Activated CD4-positive, CD25-positive, alpha-beta regulatory T cell treated with anti-CD3 and anti-CD28 coated beads, Interleukin-2, amount 50 U/mL, for 72 hours (primary cell): ENCODE data around the gene RNASE1.
"Not testable (repeated sequence)": the region's sequence is repeated elsewhere in the genome, so short reads cannot be mapped to it uniquely, and the experiment has no call there.

ENCODE experiments used
- DNase-seq: peaks from one replicate; pipeline ENCODE4 v3.0.0; 2021

Gene RNASE1

DNA sequence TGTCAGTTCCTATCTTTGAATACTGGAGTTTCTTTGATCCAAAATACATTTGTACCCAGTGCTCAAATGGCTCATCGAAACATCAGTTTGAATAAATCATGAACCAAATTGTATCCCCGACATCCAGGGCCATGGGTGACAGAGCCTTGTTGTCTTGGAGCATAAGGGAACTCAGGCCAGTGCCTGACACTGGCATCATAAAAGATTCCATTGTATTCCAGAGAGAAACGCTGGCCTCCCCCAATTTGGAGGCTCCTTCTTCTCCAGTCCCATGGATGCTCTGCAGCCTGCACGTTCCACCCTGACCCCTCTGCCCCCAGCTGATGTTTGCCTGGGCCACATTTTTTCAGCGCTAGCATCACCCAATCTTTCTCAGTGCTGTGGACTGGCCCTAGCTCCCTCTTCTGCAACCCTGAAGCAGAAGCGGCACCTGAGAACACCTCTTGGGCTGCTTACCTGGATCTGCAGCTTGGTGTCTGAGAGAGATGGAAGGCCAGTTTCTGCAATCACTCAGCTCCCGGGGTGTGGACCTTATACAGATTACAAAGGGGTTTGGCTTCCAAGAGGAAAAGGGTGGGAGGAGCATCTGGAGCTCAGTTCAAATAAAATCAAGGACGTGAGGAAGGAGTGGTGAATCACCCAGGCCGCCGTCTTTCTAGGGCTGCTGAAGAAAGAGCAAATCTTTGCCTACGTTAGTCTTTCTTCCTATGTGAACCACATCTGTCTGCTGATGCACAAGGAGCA, at the start of gene RNASE1:
Gene RNASE1 (minus strand): TSS at position 504 of the 744 bp plus-strand sequence. CDS start 776 bp downstream, outside the sequence.
- DNase-seq = no peak

- no peak for DNase-seq
These were observed 46.4 kb upstream of the RNASE1 start for GRCh38 chr14:20848955-20849570.

DNA sequence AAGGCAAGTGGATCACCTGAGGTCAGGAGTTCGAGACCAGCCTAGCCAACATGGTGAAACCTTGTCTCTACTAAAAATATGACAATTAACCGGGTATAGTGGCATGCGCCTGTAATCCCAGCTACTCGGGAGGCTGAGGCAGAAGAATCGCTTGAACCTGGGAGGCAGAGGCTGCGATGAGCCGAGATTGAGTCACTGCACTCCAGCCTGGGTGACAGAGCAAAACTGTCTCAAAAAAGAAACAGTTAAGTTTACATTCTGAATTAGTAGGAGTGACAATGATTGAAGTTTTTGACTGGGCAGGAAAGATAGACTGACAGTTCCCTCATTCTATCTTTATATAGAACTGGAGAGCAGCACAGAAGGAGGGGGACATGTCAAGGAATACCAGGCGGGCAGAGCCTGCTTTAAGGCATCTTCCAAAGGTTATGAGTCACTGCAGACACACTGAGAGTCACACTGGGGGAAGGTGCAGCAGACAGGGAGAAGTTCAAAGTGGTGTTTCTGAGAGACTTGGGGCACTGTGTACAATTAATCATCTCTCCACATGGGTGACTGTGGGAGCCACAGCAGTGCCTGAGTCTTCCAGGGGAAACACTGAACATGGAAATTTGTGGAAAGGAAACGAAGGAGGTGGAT, 45.8 kb upstream of the RNASE1 start:
- no peak for DNase-seq

GRCh38 chr14:20846560-20846959, 43.9 kb upstream of the RNASE1 start:
- no peak for DNase-seq

- DNase-seq = no peak
These were observed 38.5 kb upstream of the RNASE1 start for GRCh38 chr14:20841096-20841495.

GRCh38 chr14:20837831-20838230, 35.2 kb upstream of the RNASE1 start:
- DNase-seq = no peak

DNA sequence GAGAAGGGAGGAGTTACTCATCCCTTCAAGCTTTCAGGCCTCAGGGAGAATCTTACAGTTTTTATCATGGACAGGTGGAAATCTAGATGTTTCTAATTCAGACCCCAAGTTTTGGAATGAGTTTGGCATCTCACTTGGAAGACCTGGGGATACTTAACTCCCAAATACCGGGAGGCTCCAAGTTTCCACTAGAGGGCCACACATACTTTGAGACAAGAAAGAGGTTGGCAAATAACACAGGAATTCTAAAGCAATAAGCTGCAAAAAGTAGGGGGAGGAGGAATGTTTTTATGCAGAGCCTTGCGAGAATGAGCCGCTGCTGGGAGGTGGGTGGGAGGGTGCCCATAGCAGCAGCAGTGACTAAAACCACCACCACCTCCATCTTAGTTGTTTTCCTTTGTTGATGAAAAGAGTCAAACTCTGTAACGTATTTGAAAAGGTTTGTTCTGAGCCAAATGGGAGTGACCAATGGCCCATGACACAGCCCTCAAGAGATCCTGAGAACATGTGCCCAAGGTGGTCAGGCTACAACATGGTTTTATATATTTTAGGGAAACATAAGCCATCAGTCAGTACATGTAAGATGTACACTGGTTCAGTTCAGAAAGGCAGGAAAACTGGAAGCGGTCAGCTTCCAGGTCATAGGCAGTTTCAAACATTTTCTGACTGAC, 34.2 kb upstream of the RNASE1 start:
- no peak for DNase-seq

GRCh38 chr14:20834899-20835298, 32.3 kb upstream of the RNASE1 start:
- DNase-seq = no peak

- no peak for DNase-seq
These were observed 28.2 kb upstream of the RNASE1 start for GRCh38 chr14:20830831-20831230.

- DNase-seq = not testable (repeated sequence)
These were observed 25.5 kb upstream of the RNASE1 start for GRCh38 chr14:20828024-20828694.

- no peak for DNase-seq
These were observed 24.7 kb upstream of the RNASE1 start for GRCh38 chr14:20827326-20827725.

GRCh38 chr14:20826666-20827065, 24.0 kb upstream of the RNASE1 start:
- not testable (repeated sequence) for DNase-seq

DNA sequence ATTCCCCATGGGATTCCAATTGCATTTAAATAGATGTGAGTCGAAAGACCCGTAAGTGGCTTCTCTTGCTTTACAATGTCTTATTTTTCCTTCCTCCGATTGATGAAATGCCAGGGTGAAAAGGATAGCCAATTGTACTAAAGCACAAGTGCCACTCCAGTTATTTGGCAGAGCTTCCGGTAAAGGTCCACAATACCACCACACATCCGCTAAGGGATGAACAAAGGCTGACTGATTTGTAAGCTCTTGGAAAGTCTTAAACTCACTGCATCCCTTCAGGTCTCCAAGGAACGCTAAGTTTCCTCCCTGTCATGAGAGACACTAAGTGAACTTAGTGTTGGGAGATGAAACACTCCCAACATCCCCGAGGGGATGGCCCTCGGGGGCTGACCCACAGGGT, 21.2 kb upstream of the RNASE1 start:
- DNase-seq = no peak

DNA sequence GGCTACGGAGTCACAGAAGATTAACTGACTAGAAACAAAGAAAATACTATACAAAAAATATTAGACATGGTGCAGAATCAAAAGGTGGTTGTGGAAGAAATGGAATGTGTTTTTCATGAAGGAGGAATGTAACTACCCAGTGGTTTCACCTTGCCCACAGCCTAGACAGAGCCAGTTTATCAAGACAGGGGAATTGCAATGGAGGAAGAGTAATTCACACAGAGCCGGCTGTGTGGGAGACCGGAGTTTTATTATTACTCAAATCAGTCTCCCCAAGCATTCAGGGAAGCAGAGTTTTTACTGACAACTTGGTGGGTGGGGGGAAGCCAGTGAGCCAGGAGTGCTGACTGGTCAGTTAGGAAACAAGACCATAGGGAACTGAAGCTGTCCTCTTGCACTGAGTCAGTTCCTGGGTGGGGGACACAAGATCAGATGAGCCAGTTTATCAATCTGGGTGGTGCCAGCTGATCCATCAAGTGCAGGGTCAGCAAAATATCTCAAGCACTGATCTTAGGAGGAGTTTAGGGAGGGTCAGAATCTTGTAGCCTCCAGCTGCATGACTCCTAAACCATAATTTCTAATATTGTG, 19.0 kb upstream of the RNASE1 start:
- not testable (repeated sequence) for DNase-seq

DNA sequence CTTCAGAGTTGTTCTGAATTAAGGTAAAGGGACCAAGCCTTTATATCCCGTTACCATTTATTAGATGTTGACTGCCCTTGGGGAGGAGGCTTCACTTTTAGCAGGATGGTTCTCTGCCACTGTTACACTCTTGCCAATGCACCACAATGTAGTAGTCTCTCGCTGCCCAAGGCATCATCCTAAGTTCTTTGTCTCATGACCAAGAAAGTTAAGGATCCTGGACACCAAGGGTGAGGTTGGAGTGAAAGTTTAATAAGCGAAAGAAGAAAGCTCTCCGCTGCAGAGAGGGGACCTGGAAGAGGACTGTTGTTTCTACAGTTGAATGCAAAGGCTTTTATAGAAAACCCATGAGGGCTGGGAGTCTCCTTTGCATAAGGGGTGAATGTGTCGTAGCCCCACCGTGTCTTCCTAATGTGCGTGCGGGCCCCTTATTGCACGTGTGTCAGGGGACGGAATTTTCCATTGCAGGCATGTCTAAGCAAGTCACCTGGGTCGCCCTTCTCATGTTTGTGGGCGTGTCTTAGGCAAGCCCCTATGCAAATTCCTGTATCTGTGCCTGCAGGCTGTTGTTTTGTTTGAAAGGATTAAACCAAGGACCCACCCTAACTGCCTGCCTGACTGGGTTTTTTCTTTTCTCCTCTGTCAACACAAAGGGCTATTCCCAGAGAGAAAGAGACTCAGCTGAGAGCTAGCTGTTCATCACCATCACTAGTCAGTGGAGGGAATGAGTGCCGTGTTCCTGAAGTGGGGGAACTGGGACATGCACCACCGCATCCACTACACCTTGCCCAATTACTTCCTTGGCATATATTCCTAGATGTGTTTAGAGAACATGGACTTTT, 17.6 kb upstream of the RNASE1 start:
- no peak for DNase-seq

GRCh38 chr14:20818861-20819260, 16.2 kb upstream of the RNASE1 start:
- DNase-seq = no peak

- DNase-seq = not testable (repeated sequence)
These were observed 13.3 kb upstream of the RNASE1 start for GRCh38 chr14:20815946-20816345.

DNA sequence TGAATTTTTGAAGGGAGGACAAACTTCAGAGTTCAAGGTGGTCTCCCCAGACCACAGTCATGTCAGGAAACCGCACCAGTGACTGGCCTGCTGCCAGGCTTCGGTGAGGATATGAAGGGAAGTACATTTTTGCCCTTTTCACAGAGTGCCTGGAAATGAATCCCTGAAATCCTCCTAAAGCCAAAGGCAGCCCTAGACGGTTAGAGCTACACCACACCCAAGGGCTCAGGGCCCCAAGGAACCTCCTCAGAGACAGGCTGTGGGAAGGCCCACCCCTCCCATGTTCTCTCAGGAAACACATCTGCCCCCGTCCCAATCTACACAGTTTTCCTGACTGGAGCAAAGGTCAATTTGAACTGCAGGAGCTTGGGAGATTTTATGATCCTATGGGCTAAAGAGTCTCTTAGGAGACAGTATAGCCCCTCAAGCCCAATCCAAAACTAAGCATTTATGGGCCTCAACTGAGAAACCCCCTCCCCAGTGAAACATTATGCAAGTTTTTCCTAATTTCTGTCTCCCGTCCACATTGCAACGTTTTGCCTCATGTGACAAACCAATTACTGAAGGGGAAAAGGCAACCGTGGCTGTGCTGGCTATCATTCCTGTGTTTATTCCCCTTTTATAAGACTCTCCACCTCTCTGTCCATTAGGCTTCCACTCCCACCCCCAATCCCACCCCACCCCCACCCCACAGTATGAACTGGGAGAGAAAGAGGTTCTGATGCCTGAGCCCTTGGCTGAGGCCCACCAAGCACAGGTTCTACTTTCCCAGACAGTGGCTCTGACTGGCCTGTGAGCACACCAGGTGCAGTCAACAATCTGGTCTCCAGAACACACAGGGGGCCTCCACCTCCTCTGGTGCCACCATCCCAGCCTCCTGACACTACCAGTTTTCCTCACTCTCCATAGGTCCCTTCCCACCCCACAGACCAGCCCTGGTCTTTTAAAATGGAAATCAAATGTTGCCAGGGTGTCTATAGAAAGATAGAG, 9.6 kb upstream of the RNASE1 start:
- no peak for DNase-seq

- DNase-seq = no peak
These were observed 7.3 kb upstream of the RNASE1 start for GRCh38 chr14:20809917-20810316.

DNA sequence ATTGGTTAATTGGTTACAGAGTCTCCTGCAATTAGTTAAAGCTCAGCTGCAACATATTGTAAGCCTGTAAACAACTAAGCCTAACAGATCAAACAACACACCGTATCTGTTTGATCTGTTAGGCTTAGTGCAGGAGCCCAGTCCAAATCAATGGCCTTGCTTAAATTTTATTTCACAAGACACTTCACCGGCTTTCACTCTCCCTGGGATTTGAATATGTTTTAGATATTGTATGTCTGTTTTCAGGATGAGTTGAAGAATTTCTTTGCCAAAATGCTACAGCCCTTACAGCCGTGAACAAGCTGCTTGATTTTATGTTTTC, 5.5 kb upstream of the RNASE1 start:
- DNase-seq = no peak
